NCI-H2196 treated with DMSO at 0.1 percent for 48 hours (cell line): ENCODE results near the gene GRAP2.
"Not testable (repeated sequence)": the region's sequence is repeated elsewhere in the genome, so short reads cannot be mapped to it uniquely, and the experiment has no call there.

Source experiments
- DNase-seq: peaks from one replicate; lab custom pipeline; 2025; ENCODE audit not compliant: unreplicated experiment; lab: John Stamatoyannopoulos, UW

The GRAP2 gene

GRCh38 chr22:39900306-39901227 is at the start of gene GRAP2:
Gene GRAP2, plus strand, starts transcription at chr22:39901084. Its CDS starts 46,023 bp downstream, at chr22:39947107.
- no peak for DNase-seq

GRCh38 chr22:39851606-39852315 is 49.1 kb upstream of the GRAP2 start:
- DNase-seq: no peak

GRCh38 chr22:39852799-39853198 is 48.1 kb upstream of the GRAP2 start:
- DNase-seq: no peak

DNA sequence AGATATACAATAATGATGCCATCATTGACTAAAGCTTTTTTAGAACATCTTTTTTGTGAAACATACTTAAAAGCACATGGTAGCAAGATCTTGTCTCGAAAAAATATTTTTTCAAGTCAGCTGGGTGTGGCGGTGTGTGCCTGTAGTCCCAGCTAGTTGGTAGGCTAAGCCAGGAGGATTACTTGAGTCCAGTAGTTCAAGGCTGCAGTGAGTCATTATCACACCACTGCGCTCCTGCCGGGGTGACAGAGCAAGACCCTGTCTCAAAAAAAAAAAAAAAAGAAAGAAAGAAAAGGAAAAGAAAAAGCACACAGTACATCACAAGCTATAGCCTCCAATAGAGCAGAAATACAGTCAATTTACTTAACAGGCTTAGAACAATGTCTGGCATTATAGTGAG is 44.3 kb upstream of the GRAP2 start:
- no peak for DNase-seq

- no peak for DNase-seq
Observed at GRCh38 chr22:39859903-39860588, 40.8 kb upstream of the GRAP2 start.

GRCh38 chr22:39868741-39869140 is 32.1 kb upstream of the GRAP2 start:
- no peak for DNase-seq

- DNase-seq: not testable (repeated sequence)
Observed at GRCh38 chr22:39869797-39870196, 31.1 kb upstream of the GRAP2 start.

- no peak for DNase-seq
Observed at GRCh38 chr22:39871008-39871798, 29.7 kb upstream of the GRAP2 start.

DNA sequence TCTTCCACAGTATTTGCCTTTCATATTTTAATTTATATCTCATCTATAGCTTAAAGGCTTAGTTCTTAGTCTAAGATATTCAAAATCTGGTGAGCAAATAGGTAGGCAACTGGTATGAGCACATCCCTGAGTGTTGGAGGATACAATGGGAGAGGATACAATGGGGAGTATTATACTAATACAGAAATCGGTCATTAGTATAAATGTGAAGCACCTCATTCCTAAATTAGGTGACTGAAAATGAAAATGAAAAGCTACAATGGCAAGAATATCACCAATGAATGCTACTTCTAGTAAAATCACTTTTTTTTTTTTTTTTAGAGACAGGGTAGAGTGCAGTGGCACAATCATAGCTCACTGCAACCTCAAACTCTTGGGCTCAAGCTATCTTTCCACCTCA is 28.3 kb upstream of the GRAP2 start:
- no peak for DNase-seq

DNA sequence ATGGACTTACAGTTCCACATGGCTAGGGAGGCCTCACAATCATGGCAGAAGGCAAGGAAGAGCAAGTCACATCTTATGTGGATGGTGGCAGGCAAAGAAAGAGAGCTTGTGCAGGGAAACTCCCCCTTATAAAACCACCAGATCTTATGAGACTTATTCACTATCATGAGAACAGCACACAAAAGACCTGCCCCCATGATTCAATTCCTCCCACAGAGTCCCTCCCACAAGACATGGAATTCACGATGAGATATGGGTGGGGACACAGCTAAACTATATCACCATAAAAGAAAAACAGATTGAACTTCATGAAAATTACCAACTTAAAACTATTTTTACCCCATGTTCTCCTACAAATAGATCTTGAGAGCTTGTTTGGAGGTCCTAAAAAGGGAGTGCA is 26.9 kb upstream of the GRAP2 start:
- DNase-seq: no peak

DNA sequence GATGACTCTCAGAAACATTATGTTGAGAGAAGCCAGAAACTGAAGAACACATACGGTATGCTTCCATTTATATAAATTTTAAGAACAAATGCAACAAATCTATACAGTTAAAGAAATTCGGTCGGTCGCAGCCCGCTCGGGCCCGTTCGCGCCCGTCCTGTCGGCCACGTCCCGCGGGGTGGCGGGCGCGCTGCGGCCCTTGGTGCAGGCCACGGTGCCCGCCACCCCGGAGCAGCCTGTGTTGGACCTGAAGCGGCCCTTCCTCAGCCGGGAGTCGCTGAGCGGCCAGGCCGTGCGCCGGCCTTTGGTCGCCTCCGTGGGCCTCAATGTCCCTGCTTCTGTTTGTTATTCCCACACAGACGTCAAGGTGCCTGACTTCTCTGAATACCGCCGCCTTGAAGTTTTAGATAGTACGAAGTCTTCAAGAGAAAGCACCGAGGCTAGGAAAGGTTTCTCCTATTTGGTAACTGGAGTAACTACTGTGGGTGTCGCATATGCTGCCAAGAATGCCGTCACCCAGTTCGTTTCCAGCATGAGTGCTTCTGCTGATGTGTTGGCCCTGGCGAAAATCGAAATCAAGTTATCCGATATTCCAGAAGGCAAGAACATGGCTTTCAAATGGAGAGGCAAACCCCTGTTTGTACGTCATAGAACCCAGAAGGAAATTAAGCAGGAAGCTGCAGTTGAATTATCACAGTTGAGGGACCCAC is 25.6 kb upstream of the GRAP2 start:
- DNase-seq: not testable (repeated sequence)

DNA sequence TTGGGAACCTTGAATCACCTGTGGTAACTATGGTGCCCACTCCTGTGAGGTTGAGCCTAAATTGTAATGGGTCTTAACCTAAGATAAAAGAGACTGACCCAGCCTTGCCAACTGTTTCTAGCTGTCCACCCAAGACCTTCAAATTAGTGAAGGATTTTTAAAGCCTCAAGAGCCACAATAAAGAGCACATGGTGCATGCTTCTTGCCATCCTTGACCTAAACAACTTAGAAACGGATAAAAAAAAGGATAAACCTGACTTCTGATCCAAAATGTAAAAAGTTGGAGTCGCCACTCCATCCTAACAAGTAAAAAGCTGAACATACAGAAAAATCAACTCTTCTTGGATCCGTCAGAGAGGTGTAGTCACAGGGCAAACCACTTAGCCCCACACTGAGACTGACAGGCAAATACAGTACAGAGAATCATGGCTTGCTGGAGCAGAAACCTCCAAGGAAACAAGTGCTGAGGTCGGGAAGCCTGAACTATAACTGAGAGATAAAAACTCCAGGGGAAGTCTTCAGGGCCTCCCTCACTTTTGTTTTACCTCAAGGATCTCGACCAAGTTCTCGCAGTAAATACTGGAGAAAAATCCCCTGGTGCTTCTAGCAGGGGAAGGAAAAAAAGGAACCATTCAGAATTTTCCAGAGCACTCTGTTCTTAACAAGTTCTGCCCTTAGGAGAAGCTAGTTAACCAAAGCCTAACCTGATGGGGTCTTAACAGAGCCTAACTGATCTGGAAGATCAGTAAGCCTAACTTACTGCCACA is 23.6 kb upstream of the GRAP2 start:
- no peak for DNase-seq

GRCh38 chr22:39880722-39881121 is 20.2 kb upstream of the GRAP2 start:
- DNase-seq: no peak

- no peak for DNase-seq
Observed at GRCh38 chr22:39883057-39883456, 17.8 kb upstream of the GRAP2 start.

- not testable (repeated sequence) for DNase-seq
Observed at GRCh38 chr22:39889924-39890323, 11.0 kb upstream of the GRAP2 start.

DNA sequence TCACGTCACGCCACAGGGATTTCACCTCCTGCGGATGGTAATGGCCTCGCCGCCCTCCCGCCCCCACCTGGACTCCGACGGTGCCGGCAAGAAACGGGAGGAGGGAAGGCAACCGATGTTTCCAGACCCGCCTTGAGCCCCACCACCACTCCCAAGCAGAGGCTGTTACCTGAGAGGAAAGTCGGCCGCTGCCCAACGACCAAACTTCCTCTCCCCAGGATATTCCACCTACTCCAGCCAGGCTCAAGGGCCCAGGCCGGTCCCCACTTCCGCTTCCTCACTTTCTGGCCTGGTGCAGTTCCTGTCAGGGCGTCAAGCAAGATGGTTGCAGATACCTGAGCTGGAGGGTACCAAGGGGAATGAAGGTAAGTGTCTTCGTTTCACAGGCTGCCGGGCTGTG is 7.4 kb upstream of the GRAP2 start, which contains the start of gene ENTHD1:
TSS of gene ENTHD1 (minus strand) at position 235 of the 400 bp plus-strand sequence. CDS start 6,012 bp downstream, outside the sequence.
- no peak for DNase-seq

GRCh38 chr22:39894554-39895092 is 6.3 kb upstream of the GRAP2 start:
- DNase-seq: no peak

GRCh38 chr22:39895682-39896081 is 5.2 kb upstream of the GRAP2 start:
- no peak for DNase-seq
